Activated naive CD4-positive, alpha-beta T cell treated with anti-CD3 and anti-CD28 coated beads for 36 hours (primary cell): ENCODE measurements around the gene PCDHGA4. TPM values are rescaled to one million over a fixed set of nuclear protein-coding genes. Genes with fewer than 3 reads are reported as not detected.
"Not testable (repeated sequence)": the region's sequence is repeated elsewhere in the genome, so short reads cannot be mapped to it uniquely, and the experiment has no call there.

Source experiments
- CTCF ChIA-PET: fragments of 350-600 bp; sonication (Branson Sonifier 250); formaldehyde crosslinking; loops from one replicate; lab custom pipeline; 2021; ENCODE audit warnings: antibody characterized with exemption; lab: Charles Lee
- DNase-seq: peaks from one replicate; pipeline ENCODE4 v3.0.0-alpha.2; 2020
- H3K27ac Mint-ChIP-seq: one replicate; pipeline ENCODE4 v1.8.0; 2021; ENCODE audit warnings: mild to moderate bottlenecking, mixed read lengths
- H3K27me3 Mint-ChIP-seq: one replicate; pipeline ENCODE4 v1.8.0; 2021; ENCODE audit warnings: low read depth, mixed read lengths
- H3K36me3 Mint-ChIP-seq: one replicate; pipeline ENCODE4 v1.8.0; 2021; ENCODE audit warnings: low read depth, mixed read lengths
- H3K4me1 Mint-ChIP-seq: one replicate; pipeline ENCODE4 v1.8.0; 2021; ENCODE audit warnings: low read depth, mixed read lengths
- H3K4me3 Mint-ChIP-seq: one replicate; pipeline ENCODE4 v1.8.0; 2021; ENCODE audit warnings: mild to moderate bottlenecking, moderate library complexity, mixed read lengths
- H3K9me3 Mint-ChIP-seq: one replicate; pipeline ENCODE4 v1.8.0; 2021; ENCODE audit warnings: mixed read lengths
- intact Hi-C: fragments of 100-400 bp; cut with micrococcal nuclease; formaldehyde crosslinking; loops from one replicate; pipeline ENCODE4 v1.15.1; 2023
- total RNA-seq, 2 experiments: library from RNA; stranded (reverse); gene quantifications; one replicate each; pipeline ENCODE4 v1.2.3, GENCODE V29; 2021

The PCDHGA4 gene
- total RNA-seq, result not detected

- Mint-ChIP-seq H3K27ac (no peak within 1 kb of the TSS), H3K27me3 (peaks cover 66% of the 10 kb centered on the region), H3K9me3 (peaks cover 20% of the 10 kb centered on the region), H3K4me1 (no peaks in the 10 kb centered on the region), H3K4me3 (peak within 1 kb of the TSS; percentile 38), H3K36me3 (peaks cover 18% of the 10 kb centered on the region)
- intact Hi-C loops, result no loop called here
- no peak for DNase-seq
- CTCF ChIA-PET, result interaction anchor here (0.6 to 1.7 kb wide), 6 partner anchors 9 to 575 kb away, joined by 3 to 4 read pairs (median 3); partner anchors contain the start of gene PCDHGA5
These were observed at the start of gene PCDHGA4 for GRCh38 chr5:141354900-141355469. Gene PCDHGA4, plus strand, starts transcription at chr5:141355021. Its CDS starts 87 bp downstream, at chr5:141355108.

GRCh38 chr5:141306630-141307029 is 48.2 kb upstream of the PCDHGA4 start:
- H3K4me1 Mint-ChIP-seq, result no peaks in the 10 kb centered on the region
- intact Hi-C loops, result no loop called here
- no peak for DNase-seq
- H3K9me3 Mint-ChIP-seq, result peaks cover 70% of the 10 kb centered on the region
- H3K27ac Mint-ChIP-seq, result no peak overlapping the region
- H3K36me3 Mint-ChIP-seq, result peaks cover 49% of the 10 kb centered on the region
- no peaks in the 10 kb centered on the region for H3K27me3 Mint-ChIP-seq
- H3K4me3 Mint-ChIP-seq, result no peak overlapping the region
- CTCF ChIA-PET, result no interaction called here

GRCh38 chr5:141313711-141314110 is 41.1 kb upstream of the PCDHGA4 start:
- H3K4me3 Mint-ChIP-seq, result no peak overlapping the region
- peaks cover 6% of the 10 kb centered on the region for H3K4me1 Mint-ChIP-seq
- peaks cover 71% of the 10 kb centered on the region for H3K36me3 Mint-ChIP-seq
- intact Hi-C loops, result no loop called here
- no peak overlapping the region for H3K27ac Mint-ChIP-seq
- DNase-seq, result no peak
- H3K27me3 Mint-ChIP-seq, result no peaks in the 10 kb centered on the region
- CTCF ChIA-PET, result no interaction called here
- H3K9me3 Mint-ChIP-seq, result peaks cover 76% of the 10 kb centered on the region

- Mint-ChIP-seq H3K36me3 (peaks cover 75% of the 10 kb centered on the region), H3K9me3 (peaks cover 65% of the 10 kb centered on the region), H3K4me1 (peaks cover 25% of the 10 kb centered on the region)
- H3K27ac Mint-ChIP-seq, CTCF ChIA-PET, H3K27me3 Mint-ChIP-seq, H3K4me3 Mint-ChIP-seq, DNase-seq, intact Hi-C loops: not testable (repeated sequence)
These were observed 37.9 kb upstream of the PCDHGA4 start for GRCh38 chr5:141316963-141317362.

GRCh38 chr5:141319202-141319601 is 35.6 kb upstream of the PCDHGA4 start:
- peaks cover 47% of the 10 kb centered on the region for H3K9me3 Mint-ChIP-seq
- no peak for DNase-seq
- H3K4me1 Mint-ChIP-seq, result peaks cover 25% of the 10 kb centered on the region
- H3K36me3 Mint-ChIP-seq, result peaks cover 58% of the 10 kb centered on the region
- peak overlapping the region; percentile 97 for H3K4me3 Mint-ChIP-seq
- CTCF ChIA-PET, result interaction anchor here (0.9 to 2.1 kb wide), 6 partner anchors 10 to 1512 kb away, joined by 3 to 8 read pairs (median 4); partner anchors contain the start of gene PCDHGA10
- intact Hi-C loops, result no loop called here
- H3K27ac Mint-ChIP-seq, result peak overlapping the region; percentile 39
- no peaks in the 10 kb centered on the region for H3K27me3 Mint-ChIP-seq

- peak overlapping the region; percentile 97 for H3K4me3 Mint-ChIP-seq
- H3K27me3 Mint-ChIP-seq, result no peaks in the 10 kb centered on the region
- H3K9me3 Mint-ChIP-seq, result peaks cover 45% of the 10 kb centered on the region
- intact Hi-C loops, result loop anchor here (1.0 to 10.0 kb wide), 11 partner anchors 23 to 1202 kb away; partner anchors contain the start of genes ANKHD1, PCDHGA10, PCDHGA3 and PFDN1
- peak overlapping the region; percentile 99 for H3K27ac Mint-ChIP-seq
- DNase-seq, result no peak
- peaks cover 56% of the 10 kb centered on the region for H3K36me3 Mint-ChIP-seq
- CTCF ChIA-PET, result interaction anchor here (0.6 to 2.1 kb wide), 22 partner anchors 8 to 1511 kb away, joined by 3 to 19 read pairs (median 4); partner anchors contain the start of genes PCDHGA1, PCDHGA10, PCDHGA12 and PCDHGA2
- H3K4me1 Mint-ChIP-seq, result peaks cover 25% of the 10 kb centered on the region
These were observed 35.1 kb upstream of the PCDHGA4 start for GRCh38 chr5:141319699-141320098.

- peak within 1 kb of the TSS; percentile 99 for H3K27ac Mint-ChIP-seq
- peak; percentile 95 for DNase-seq
- H3K36me3 Mint-ChIP-seq, result peaks cover 48% of the 10 kb centered on the region
- H3K9me3 Mint-ChIP-seq, result peaks cover 38% of the 10 kb centered on the region
- peaks cover 25% of the 10 kb centered on the region for H3K4me1 Mint-ChIP-seq
- CTCF ChIA-PET, result interaction anchor here (0.6 to 2.7 kb wide), 26 partner anchors 9 to 244 kb away, joined by 3 to 19 read pairs (median 4); partner anchors contain the start of genes PCDHGA1, PCDHGA10, PCDHGA12 and PCDHGA2
- H3K27me3 Mint-ChIP-seq, result no peaks in the 10 kb centered on the region
- H3K4me3 Mint-ChIP-seq, result peak within 1 kb of the TSS; percentile 97
- intact Hi-C loops, result loop anchor here (1.0 to 10.0 kb wide), 11 partner anchors 22 to 1203 kb away; partner anchors contain the start of genes ANKHD1, PCDHGA10, PCDHGA3 and PFDN1
These were observed 34.3 kb upstream of the PCDHGA4 start, which contains the start of gene TAF7 for GRCh38 chr5:141320225-141321169. Gene TAF7, minus strand, starts transcription at chr5:141320784. Its CDS starts 740 bp downstream, at chr5:141320044.

- DNase-seq, result no peak
- Mint-ChIP-seq H3K27me3 (peaks cover 5% of the 10 kb centered on the region), H3K36me3 (peaks cover 32% of the 10 kb centered on the region), H3K9me3 (peaks cover 29% of the 10 kb centered on the region), H3K4me1 (peaks cover 26% of the 10 kb centered on the region), H3K4me3 (no peak overlapping the region), H3K27ac (no peak overlapping the region)
- CTCF ChIA-PET, result interaction anchor here (2.5 to 2.7 kb wide), 2 partner anchors 236 to 242 kb away, joined by 10 to 15 read pairs; no protein-coding TSS in a partner anchor
- intact Hi-C loops, result loop anchor here (5.0 to 10.0 kb wide), 2 partner anchors 237 to 1205 kb away; no protein-coding TSS in a partner anchor
These were observed 32.6 kb upstream of the PCDHGA4 start for GRCh38 chr5:141322261-141322660.

- peaks cover 24% of the 10 kb centered on the region for H3K27me3 Mint-ChIP-seq
- peaks cover 12% of the 10 kb centered on the region for H3K9me3 Mint-ChIP-seq
- intact Hi-C loops, result loop anchor here (1.0 to 10.0 kb wide), 2 partner anchors 198 to 241 kb away; no protein-coding TSS in a partner anchor
- H3K4me3 Mint-ChIP-seq, result peak overlapping the region; percentile 82
- H3K36me3 Mint-ChIP-seq, result peaks cover 2% of the 10 kb centered on the region
- CTCF ChIA-PET, result interaction anchor here (0.6 to 1.5 kb wide), 3 partner anchors 44 to 186 kb away, joined by 4 to 6 read pairs (median 4); partner anchors contain the start of gene PCDHGA12
- peak; percentile 82 for DNase-seq
- H3K27ac Mint-ChIP-seq, result no peak overlapping the region
- peaks cover 2% of the 10 kb centered on the region for H3K4me1 Mint-ChIP-seq
These were observed 28.6 kb upstream of the PCDHGA4 start for GRCh38 chr5:141326088-141326854.

GRCh38 chr5:141328231-141328630 is 26.6 kb upstream of the PCDHGA4 start:
- Mint-ChIP-seq H3K4me3 (no peak overlapping the region), H3K4me1 (peaks cover 2% of the 10 kb centered on the region), H3K36me3 (peaks cover 12% of the 10 kb centered on the region), H3K9me3 (peaks cover 19% of the 10 kb centered on the region), H3K27me3 (peaks cover 39% of the 10 kb centered on the region), H3K27ac (no peak overlapping the region)
- DNase-seq, result no peak
- CTCF ChIA-PET, result interaction anchor here (0.6 to 2.7 kb wide), 8 partner anchors 8 to 230 kb away, joined by 3 to 19 read pairs (median 4); partner anchors contain the start of genes PCDHB8, PCDHGA2, PCDHGA4 and TAF7
- intact Hi-C loops, result loop anchor here (10.0 kb wide), 1 partner anchor 243 kb away; no protein-coding TSS in a partner anchor
